Right atrium auricular region (tissue), 2 donors: ENCODE data around the gene KRT12. TPM values are rescaled to one million over a fixed set of nuclear protein-coding genes. Genes with fewer than 3 reads are reported as not detected.

Source experiments
- DNase-seq: peaks from one replicate; pipeline ENCODE4 v3.0.0-alpha.2; 2019; ENCODE audit warnings: low spot score
- H3K27ac ChIP-seq, 2 donors: fragments of 200-600 bp; sonication (generic); 1 replicate in 1 of 2; 2 replicates in 1 of 2; pipeline ENCODE4 v1.5.1; 2016 to 2019
- H3K27me3 ChIP-seq, 2 donors: fragments of 200-600 bp; sonication (generic); one replicate each; pipeline versions ENCODE4 v1.5.1 to v1.6.0; 2017 to 2019
- H3K36me3 ChIP-seq: fragments of 200-600 bp; sonication (generic); one replicate; pipeline ENCODE4 v1.5.1; 2016
- H3K4me1 ChIP-seq, 2 donors: fragments of 200-600 bp; sonication (generic); one replicate each; pipeline versions ENCODE4 v1.5.1 to v1.6.0; 2017 to 2019
- H3K4me3 ChIP-seq, 2 donors: fragments of 200-600 bp; sonication (generic); 1 replicate in 1 of 2; 2 replicates in 1 of 2; pipeline ENCODE4 v1.5.1; 2017 to 2019; ENCODE audit warnings: mild to moderate bottlenecking in 1 of 2, moderate library complexity in 1 of 2
- H3K9me3 ChIP-seq, 2 donors: fragments of 200-600 bp; sonication (generic); one replicate each; pipeline ENCODE4 v1.5.1; 2019
- total RNA-seq, 2 donors: library from RNA; depleted of rRNA; stranded (reverse); fragments of >200 nt; gene quantifications; one replicate each; pipeline ENCODE4 v1.1.0, GENCODE V29; 2016
- TF ChIP-seq, protein P1 (sequence below), 2 donors: fragments of 200-600 bp; sonication (generic); IDR thresholded peaks; one replicate each; pipeline ENCODE4 v1.5.1; 2019; ENCODE audit warnings: antibody characterized with exemption in 2 of 2

The KRT12 gene
- total RNA-seq, 2 donors from 2014 or later: not detected

DNA sequence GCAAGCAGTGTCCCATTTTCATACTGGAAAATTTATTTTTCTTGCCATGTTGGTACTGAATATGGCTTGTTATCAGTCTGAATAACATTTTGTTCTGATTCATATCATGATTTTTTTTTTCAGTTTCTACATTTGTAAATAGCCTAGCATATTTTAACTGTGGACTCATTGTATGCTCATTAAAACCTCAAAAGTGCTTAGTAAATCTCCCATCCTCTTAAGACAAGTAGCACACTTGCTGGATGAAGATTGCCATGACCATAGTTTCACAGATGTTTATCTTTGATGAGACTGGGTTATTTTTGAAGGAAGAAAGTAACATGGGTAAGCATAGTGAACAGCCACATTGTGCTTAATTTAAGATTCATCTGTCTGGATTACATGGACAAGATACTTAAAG is 45.5 kb downstream of the KRT12 start:
- no peak overlapping the region for H3K27ac ChIP-seq
- H3K36me3 ChIP-seq: no peaks in the 10 kb centered on the region
- no peak for DNase-seq
- TF ChIP-seq, protein P1, sequence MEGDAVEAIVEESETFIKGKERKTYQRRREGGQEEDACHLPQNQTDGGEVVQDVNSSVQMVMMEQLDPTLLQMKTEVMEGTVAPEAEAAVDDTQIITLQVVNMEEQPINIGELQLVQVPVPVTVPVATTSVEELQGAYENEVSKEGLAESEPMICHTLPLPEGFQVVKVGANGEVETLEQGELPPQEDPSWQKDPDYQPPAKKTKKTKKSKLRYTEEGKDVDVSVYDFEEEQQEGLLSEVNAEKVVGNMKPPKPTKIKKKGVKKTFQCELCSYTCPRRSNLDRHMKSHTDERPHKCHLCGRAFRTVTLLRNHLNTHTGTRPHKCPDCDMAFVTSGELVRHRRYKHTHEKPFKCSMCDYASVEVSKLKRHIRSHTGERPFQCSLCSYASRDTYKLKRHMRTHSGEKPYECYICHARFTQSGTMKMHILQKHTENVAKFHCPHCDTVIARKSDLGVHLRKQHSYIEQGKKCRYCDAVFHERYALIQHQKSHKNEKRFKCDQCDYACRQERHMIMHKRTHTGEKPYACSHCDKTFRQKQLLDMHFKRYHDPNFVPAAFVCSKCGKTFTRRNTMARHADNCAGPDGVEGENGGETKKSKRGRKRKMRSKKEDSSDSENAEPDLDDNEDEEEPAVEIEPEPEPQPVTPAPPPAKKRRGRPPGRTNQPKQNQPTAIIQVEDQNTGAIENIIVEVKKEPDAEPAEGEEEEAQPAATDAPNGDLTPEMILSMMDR (IDR thresholded peaks at IDR 0.05): no peak
- no peak overlapping the region for H3K4me3 ChIP-seq
- H3K9me3 ChIP-seq: no peaks in the 10 kb centered on the region
- H3K27me3 ChIP-seq: no peaks in the 10 kb centered on the region
- peaks cover 0 to 14% of the 10 kb centered on the region in 2 donors for H3K4me1 ChIP-seq

DNA sequence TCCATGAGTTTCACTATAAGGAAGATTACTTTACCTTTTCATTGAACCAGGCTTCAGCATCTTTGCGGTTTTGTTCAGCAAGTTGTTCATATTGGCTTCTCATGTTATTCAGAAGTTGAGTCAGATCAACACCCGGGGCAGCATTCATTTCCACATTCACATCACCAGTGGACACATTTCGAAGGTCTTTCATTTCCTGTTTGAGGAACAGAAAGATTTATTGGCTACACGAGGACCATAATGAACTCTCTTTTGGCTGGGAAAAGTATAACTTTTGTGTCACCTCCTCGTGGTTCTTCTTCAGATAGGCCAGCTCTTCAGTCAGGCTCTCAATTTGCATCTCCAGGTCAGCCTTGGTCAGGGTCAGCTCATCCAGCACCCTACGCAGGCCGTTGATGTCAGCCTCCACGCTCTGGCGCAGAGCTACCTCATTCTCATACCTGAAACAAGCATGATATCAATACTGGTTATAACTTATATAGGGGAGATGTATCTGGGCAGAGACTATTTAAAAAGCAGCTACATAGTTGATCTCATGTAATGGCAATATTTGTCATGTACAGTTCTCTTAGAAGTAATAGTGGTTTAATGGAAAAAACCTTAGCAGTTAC is 46.7 kb downstream of the KRT12 start:
- Histone ChIP-seq H3K9me3 (no peaks in the 10 kb centered on the region), H3K27me3 (no peaks in the 10 kb centered on the region), H3K36me3 (no peaks in the 10 kb centered on the region), H3K27ac (peak overlapping the region in 1 of 2 donors; percentile 80), H3K4me3 (no peak overlapping the region), H3K4me1 (peaks cover 0 to 14% of the 10 kb centered on the region in 2 donors)
- TF ChIP-seq, protein P1 (IDR thresholded peaks at IDR 0.05): no peak
- DNase-seq: no peak

DNA sequence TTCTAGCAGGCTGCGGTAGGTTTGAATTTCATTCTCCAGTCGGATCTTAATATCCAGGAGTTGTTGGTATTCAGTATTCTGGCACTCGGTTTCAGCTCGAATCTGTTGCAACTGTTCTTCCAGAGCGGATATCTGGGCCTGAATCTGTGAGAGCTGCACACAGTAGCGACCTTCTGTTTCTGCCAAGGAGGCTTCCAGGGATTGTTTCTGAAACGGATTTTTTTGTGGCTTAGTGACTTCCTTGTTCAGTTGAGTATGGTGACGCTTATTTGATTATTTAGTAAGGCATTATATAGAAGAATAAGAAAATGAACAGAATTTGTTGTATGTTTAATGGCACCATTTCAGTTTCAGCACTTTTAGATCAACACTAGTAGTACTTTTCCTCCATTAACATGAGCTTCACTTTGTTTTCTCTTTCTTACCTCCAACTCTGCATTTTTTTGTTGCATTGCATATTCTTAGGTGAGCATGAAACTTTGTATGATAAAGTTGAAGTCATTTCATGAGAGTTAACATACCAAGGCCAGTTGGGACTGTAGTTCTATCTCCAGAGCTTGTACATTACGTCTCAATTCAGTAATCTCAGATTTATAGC is 47.4 kb downstream of the KRT12 start:
- TF ChIP-seq, protein P1 (IDR thresholded peaks at IDR 0.05): no peak
- Histone ChIP-seq H3K27me3 (no peaks in the 10 kb centered on the region), H3K27ac (peak overlapping the region; percentile 80 to 90), H3K36me3 (no peaks in the 10 kb centered on the region), H3K9me3 (no peaks in the 10 kb centered on the region), H3K4me1 (peaks cover 0 to 14% of the 10 kb centered on the region in 2 donors), H3K4me3 (peak overlapping the region; percentile 67 to 70)
- no peak for DNase-seq

DNA sequence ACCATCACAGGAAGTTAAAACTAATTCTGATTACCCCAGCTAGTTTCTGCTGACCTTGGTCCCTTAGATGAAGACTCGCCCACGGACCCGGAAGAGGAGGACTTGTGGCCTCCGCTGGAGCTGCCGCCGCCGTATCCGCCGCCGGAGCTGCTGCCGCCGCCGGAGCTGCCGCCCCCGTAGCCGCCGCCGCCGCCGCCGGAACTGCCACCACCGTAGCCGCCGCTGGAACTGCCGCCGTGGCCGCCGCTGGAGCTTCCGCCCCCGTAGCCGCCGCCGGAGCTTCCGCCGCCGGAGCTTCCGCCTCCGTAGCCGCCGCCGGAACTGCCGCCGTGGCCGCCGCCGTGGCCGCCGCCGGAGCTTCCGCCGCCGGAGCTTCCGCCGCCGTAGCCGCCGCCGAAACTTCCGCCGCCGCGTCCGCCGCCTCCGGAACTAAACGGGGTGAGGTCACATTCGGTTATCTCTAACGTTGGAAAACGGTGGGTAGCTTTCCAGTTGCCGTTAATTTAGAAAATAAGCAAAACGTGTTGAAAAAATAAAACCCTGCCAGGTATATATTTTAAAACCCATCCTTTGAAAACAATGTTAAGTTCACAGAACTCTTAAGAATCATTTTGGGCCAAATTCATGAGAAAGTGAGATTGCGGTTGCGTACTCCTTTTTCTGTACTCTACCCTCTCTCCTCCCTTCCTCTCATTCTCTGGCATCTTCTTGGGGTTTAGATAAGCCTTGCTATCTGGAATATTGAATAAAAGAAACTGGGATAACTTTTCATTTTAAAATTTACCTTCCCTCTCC is 48.1 kb downstream of the KRT12 start:
- Histone ChIP-seq H3K27me3 (no peaks in the 10 kb centered on the region), H3K4me1 (peaks cover 0 to 14% of the 10 kb centered on the region in 2 donors), H3K4me3 (peak overlapping the region; percentile 67 to 70), H3K9me3 (no peaks in the 10 kb centered on the region), H3K36me3 (no peaks in the 10 kb centered on the region), H3K27ac (peak overlapping the region; percentile 80 to 90)
- peak; percentile 63 for DNase-seq
- TF ChIP-seq, protein P1 (IDR thresholded peaks at IDR 0.05): peak in 1 of 2 donors; percentile 16

DNA sequence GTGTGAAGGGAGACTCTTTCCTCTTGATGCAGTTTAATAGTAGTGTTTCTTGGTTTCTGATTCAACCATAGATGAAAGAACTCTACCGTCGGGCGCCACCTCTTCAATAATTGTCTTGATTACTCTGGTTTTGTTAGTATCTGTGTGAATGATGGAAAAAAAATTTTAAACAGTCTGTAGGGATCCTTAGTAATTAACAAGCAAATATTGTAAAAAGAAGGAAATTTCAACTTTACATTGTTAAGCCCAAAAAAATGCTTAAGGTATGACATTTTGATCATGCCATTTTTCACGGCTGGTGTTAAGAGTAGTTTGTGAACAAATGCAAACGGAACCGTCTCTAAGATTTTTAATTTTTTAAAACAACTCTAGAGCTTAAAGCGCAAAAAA is 48.7 kb downstream of the KRT12 start:
- TF ChIP-seq, protein P1 (IDR thresholded peaks at IDR 0.05): no peak
- no peaks in the 10 kb centered on the region for H3K27me3 ChIP-seq
- H3K36me3 ChIP-seq: no peaks in the 10 kb centered on the region
- peaks cover 0 to 14% of the 10 kb centered on the region in 2 donors for H3K4me1 ChIP-seq
- peak overlapping the region; percentile 80 to 90 for H3K27ac ChIP-seq
- H3K4me3 ChIP-seq: peak overlapping the region; percentile 67 to 70
- DNase-seq: no peak
- no peaks in the 10 kb centered on the region for H3K9me3 ChIP-seq
